ENCODE data around the gene ADAM8.

Gene ADAM8

DNA sequence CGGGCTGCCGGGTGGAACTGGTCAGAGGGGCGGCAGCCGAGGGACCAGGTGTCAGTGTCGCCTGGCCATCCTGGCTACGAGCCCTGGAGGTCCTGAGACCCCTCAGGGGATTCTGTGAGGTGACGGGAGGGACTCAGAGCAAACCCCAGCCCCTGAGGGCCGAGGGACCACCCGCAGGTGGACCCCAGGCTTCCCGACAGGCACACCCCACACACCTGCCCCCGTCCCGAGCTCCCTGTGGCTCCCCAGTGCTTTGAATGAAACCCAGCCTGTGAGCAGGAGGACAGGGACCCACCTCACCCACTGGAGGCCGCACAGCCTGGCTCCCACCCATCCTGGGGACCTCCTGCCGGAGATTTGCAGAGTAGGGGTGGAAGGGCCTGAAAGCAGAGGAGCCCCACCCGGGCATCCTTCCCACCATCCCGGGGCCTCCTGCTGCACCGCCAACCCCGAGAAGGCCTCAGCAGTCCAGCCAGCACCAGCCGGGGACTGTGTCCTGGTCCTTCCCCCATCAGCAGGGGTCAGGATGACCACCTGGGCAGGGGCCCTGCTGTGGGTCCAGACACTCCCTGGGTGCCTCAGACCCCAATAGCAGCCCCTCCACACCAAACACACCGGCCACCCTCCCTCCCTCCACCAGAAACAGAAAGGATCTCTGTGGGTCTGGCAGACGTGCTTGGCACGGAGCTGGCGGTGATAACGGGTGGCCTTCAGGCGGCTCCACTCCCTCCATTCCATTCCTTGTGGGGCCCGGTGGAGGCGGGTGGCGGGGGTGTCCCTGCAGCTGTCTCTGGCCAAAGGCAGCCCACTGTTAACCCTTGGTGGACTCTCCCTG lies 25.1 kb downstream of the ADAM8 start:
- H3K27me3 ChIP-seq (ENCODE audit: insufficient read depth, low read length), result peaks cover 4% of the 10 kb centered on the region

DNA sequence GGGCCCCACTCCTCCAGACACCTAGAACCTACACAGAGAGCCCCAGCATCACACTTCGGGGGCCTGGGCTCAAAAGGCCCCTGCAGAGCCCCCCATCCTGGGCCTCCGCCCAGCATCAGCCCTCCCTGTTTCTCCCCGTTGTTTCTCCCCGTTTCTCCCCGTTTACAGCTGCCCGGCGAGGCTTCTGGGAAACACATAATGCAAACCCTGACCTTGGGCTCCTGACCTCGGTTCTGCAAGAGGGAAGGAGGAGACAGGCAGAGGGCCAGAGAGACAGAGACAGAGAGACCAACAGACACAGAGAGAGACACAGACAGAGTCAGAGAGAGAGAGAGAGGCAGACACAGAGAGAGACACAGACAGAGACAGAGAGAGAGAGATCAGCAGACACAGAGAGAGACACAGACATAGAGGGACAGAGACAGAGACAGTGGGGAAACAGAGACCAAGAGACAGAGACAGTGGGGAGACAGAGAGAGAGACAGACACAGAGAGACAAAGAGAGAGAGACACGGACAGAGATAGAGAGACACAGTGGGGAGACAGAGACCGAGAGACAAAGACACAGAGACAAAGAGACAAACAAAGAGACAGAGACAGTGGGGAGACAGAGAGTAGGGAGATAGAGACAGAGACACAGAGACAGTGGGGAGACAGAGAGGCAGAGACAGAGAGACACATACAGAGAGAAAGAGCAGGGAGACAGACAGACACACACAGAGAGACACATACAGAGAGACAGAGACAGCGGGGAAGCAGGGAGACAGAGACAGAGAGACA lies 26.5 kb downstream of the ADAM8 start:
- H3K9ac ChIP-seq (ENCODE audit: low read depth, low read length), result no peak overlapping the region
- peaks cover 4% of the 10 kb centered on the region for H3K27me3 ChIP-seq (ENCODE audit: insufficient read depth, low read length)
- H3K9me3 ChIP-seq (ENCODE audit: insufficient read depth, low read depth, low read length), result no peaks in the 10 kb centered on the region
- no peak overlapping the region for H3K4me3 ChIP-seq (ENCODE audit: low read length)
- H3K27ac ChIP-seq (ENCODE audit: low read length), result no peak overlapping the region
- H3K36me3 ChIP-seq (ENCODE audit: insufficient read depth, low read depth, low read length), result no peaks in the 10 kb centered on the region
- no peaks in the 10 kb centered on the region; the same call in 1 of the 2 replicates for H3K4me1 ChIP-seq (ENCODE audit: insufficient read depth, low read length)

More for the DNA sequence above, 25.1 kb downstream of the ADAM8 start:
- no peak overlapping the region for H3K4me3 ChIP-seq (ENCODE audit: low read length)
- no peaks in the 10 kb centered on the region for H3K9me3 ChIP-seq (ENCODE audit: insufficient read depth, low read depth, low read length)
- H3K9ac ChIP-seq (ENCODE audit: low read depth, low read length), result no peak overlapping the region
- H3K27ac ChIP-seq (ENCODE audit: low read length), result no peak overlapping the region
- H3K4me1 ChIP-seq (ENCODE audit: insufficient read depth, low read length), result no peaks in the 10 kb centered on the region; the same call in 1 of the 2 replicates
- H3K36me3 ChIP-seq (ENCODE audit: insufficient read depth, low read depth, low read length), result no peaks in the 10 kb centered on the region

DNA sequence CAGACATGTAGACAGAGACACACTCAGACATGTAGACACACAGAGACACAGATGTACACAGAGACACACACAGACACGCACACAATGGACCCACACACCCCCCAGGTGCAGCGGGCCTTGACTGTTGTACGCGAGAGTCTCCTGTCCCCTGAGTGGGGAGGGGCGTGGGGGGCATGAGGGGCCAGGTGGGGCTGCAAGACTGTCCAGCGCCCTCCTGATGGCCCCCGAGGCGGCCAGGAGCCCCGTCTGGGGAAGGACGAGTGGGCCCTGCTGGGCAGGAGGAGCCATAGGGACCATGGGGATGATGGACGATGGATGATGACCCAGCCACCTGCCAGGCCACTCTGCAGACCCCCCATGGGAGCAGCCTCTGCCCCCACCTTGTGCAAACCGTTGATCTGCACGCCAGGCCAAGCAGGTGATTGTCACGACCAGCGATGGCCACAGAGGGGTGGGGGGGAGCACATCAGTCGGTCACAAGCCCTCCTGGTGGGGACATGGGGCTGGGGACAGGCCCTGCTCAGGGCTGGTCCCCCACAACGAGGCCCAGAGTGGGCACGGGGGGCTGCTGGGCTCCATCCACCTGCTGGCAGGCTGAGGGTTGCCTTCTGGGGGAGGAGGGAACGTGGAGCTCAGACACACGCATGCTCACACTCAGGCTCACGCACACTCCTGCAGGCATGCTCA lies 27.4 kb downstream of the ADAM8 start:
- Histone ChIP-seq H3K4me3 (ENCODE audit: low read length) (no peak overlapping the region), H3K36me3 (ENCODE audit: insufficient read depth, low read depth, low read length) (no peaks in the 10 kb centered on the region), H3K9me3 (ENCODE audit: insufficient read depth, low read depth, low read length) (no peaks in the 10 kb centered on the region), H3K27me3 (ENCODE audit: insufficient read depth, low read length) (peaks cover 4% of the 10 kb centered on the region), H3K9ac (ENCODE audit: low read depth, low read length) (no peak overlapping the region), H3K4me1 (ENCODE audit: insufficient read depth, low read length) (no peaks in the 10 kb centered on the region; the same call in 1 of the 2 replicates), H3K27ac (ENCODE audit: low read length) (no peak overlapping the region)

DNA sequence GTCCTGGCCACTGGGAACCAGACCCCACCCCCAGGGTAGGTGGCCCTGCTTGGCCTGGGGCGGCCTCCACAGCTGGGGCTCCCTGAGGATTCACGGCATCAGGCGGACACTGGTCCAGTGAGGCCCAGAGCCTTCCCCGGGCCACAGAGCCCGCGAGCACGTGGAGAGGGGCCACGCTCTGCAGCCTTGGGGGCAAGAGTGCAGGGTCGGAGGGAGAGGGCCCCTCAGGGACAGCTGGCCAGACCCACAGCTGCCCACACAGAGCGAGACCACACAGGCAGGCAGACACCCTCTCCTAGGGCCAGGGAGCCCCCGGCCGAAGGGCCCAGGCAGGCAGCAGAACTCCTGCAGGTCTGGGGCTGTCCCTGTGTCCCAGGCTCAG lies 28.3 kb downstream of the ADAM8 start:
- H3K27ac ChIP-seq (ENCODE audit: low read length), result no peak overlapping the region

DNA sequence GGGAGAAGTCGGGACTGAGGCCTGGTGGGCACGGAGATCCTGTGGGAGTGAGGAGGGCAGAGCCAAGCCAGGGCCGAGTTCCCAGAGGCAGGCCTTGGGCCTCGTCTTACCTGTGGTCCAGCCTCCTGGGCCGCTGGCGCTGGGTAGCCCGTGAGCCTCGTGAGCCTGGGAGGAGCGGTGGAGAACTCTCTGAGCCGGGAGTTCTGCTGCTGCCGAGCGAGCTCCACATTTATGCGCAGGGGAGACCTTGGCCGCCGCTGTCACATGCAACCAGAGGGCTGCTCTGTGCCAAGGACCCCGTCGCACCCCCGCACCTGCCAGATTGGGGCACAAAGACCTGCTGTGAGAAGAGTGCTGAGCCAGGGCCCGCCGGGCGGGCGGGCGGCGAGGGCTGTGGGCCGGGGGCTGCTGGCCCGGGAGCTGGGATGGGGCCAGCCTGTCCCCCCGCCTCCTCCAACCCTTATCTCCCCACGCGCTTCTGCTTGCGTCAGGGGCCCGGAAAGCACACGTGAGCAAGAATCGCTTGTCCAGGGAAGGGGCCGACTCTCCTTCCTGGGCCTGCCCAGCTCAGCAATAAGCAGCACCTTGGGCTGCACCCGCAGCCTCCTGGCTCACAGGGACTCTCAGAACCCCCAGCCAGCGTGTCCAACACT lies 28.9 kb downstream of the ADAM8 start:
- Histone ChIP-seq H3K9me3 (ENCODE audit: insufficient read depth, low read depth, low read length) (no peaks in the 10 kb centered on the region), H3K36me3 (ENCODE audit: insufficient read depth, low read depth, low read length) (no peaks in the 10 kb centered on the region), H3K9ac (ENCODE audit: low read depth, low read length) (no peak overlapping the region), H3K4me3 (ENCODE audit: low read length) (no peak overlapping the region), H3K27ac (ENCODE audit: low read length) (no peak overlapping the region), H3K4me1 (ENCODE audit: insufficient read depth, low read length) (no peaks in the 10 kb centered on the region; the same call in 1 of the 2 replicates), H3K27me3 (ENCODE audit: insufficient read depth, low read length) (peaks cover 4% of the 10 kb centered on the region)

More for the DNA sequence above, 28.3 kb downstream of the ADAM8 start:
- no peaks in the 10 kb centered on the region for H3K9me3 ChIP-seq (ENCODE audit: insufficient read depth, low read depth, low read length)
- no peak overlapping the region for H3K9ac ChIP-seq (ENCODE audit: low read depth, low read length)
- peaks cover 4% of the 10 kb centered on the region for H3K27me3 ChIP-seq (ENCODE audit: insufficient read depth, low read length)
- no peaks in the 10 kb centered on the region for H3K36me3 ChIP-seq (ENCODE audit: insufficient read depth, low read depth, low read length)
- no peaks in the 10 kb centered on the region; the same call in 1 of the 2 replicates for H3K4me1 ChIP-seq (ENCODE audit: insufficient read depth, low read length)
- no peak overlapping the region for H3K4me3 ChIP-seq (ENCODE audit: low read length)

DNA sequence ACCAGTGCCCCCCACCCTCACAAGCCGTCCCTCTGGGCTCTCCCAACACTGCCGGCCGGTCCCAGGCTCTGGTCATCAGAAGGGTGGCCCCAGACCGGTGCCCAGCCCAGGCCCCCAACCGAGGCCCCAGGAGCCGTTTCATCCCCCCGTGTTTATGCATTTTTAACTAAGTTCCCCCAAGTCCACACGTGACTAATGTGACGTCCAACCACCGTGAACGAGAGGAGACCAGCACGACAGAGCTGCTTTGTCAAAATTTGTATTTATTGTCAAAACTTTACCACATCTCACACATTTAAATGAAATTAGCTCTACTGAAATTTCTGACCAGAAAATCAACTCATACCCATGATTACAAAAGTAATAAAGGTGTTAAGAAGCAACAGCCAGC lies 30.4 kb downstream of the ADAM8 start:
- H3K27me3 ChIP-seq (ENCODE audit: insufficient read depth, low read length), result peaks cover 4% of the 10 kb centered on the region

DNA sequence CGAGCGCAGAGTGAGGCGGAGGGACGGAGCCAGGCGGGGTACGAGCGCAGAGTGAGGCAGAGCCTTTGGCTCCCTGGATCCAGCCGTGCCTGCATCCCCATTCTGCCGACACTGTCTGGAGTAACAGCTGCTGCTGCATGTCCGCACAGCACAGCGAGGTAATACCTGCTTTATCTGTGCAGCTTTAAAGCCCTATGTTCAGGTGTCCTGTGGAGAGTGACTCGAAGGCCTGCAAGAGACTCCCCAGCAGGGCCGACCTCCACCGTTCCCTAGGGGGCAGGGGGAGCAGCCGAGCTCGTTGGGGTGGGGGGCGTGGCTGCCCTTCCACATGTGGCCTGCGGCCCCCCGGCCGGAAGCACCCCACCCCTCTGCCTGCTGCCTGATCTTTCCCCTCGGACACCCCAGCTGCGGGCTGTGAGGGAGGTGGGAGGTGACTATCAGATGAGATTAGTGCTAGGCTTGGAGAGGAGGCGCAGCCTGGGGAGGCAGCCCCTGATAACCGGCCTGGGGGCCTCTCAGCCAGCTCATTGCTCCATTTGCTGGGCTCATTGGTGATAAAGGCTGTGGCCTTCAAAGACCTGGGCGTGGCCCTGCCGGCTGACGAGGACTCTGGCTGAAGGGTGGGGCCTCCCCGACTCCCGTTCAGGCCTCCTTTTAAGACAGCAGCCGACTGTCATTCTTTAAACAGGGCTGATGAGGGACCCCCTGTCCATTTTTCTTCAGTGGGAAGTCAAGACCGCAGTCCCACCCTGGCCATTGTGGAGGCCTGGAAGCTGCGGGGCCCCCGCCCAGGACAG lies 31.0 kb downstream of the ADAM8 start:
- Histone ChIP-seq H3K9ac (ENCODE audit: low read depth, low read length) (no peak overlapping the region), H3K36me3 (ENCODE audit: insufficient read depth, low read depth, low read length) (no peaks in the 10 kb centered on the region), H3K9me3 (ENCODE audit: insufficient read depth, low read depth, low read length) (no peaks in the 10 kb centered on the region), H3K4me3 (ENCODE audit: low read length) (no peak overlapping the region), H3K27ac (ENCODE audit: low read length) (no peak overlapping the region), H3K27me3 (ENCODE audit: insufficient read depth, low read length) (peaks cover 4% of the 10 kb centered on the region), H3K4me1 (ENCODE audit: insufficient read depth, low read length) (no peaks in the 10 kb centered on the region; the same call in 1 of the 2 replicates)

More for the DNA sequence above, 30.4 kb downstream of the ADAM8 start:
- no peaks in the 10 kb centered on the region for H3K9me3 ChIP-seq (ENCODE audit: insufficient read depth, low read depth, low read length)
- no peak overlapping the region for H3K9ac ChIP-seq (ENCODE audit: low read depth, low read length)
- H3K4me1 ChIP-seq (ENCODE audit: insufficient read depth, low read length), result no peaks in the 10 kb centered on the region; the same call in 1 of the 2 replicates
- H3K36me3 ChIP-seq (ENCODE audit: insufficient read depth, low read depth, low read length), result no peaks in the 10 kb centered on the region
- no peak overlapping the region for H3K27ac ChIP-seq (ENCODE audit: low read length)
- no peak overlapping the region for H3K4me3 ChIP-seq (ENCODE audit: low read length)

DNA sequence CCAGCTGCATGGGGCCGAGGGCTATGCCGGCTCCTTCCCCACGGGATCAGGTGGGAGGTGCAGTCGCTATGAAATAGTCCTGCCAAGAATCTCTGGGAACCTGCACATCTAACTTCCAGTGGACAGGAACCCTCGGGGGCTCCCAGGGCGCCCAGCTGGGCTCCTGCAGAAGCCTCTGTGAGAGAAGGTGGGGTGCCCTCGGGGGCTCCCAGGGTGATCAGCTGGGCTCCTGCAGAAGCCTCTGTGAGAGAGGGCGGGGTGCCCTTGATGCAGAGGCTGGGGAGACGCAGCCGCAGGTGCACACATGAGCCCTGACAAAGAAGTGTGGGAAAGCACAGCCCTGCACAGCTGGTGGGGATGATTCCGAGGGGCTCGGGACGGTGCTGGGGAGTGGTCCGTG lies 33.1 kb downstream of the ADAM8 start:
- H3K4me1 ChIP-seq (ENCODE audit: insufficient read depth, low read length), result peaks cover 5% of the 10 kb centered on the region; the same call in 1 of the 2 replicates
- H3K9ac ChIP-seq (ENCODE audit: low read depth, low read length), result no peak overlapping the region
- no peaks in the 10 kb centered on the region for H3K36me3 ChIP-seq (ENCODE audit: insufficient read depth, low read depth, low read length)
- H3K27ac ChIP-seq (ENCODE audit: low read length), result no peak overlapping the region
- H3K9me3 ChIP-seq (ENCODE audit: insufficient read depth, low read depth, low read length), result no peaks in the 10 kb centered on the region
- no peak overlapping the region for H3K4me3 ChIP-seq (ENCODE audit: low read length)
- peaks cover 10% of the 10 kb centered on the region for H3K27me3 ChIP-seq (ENCODE audit: insufficient read depth, low read length)

DNA sequence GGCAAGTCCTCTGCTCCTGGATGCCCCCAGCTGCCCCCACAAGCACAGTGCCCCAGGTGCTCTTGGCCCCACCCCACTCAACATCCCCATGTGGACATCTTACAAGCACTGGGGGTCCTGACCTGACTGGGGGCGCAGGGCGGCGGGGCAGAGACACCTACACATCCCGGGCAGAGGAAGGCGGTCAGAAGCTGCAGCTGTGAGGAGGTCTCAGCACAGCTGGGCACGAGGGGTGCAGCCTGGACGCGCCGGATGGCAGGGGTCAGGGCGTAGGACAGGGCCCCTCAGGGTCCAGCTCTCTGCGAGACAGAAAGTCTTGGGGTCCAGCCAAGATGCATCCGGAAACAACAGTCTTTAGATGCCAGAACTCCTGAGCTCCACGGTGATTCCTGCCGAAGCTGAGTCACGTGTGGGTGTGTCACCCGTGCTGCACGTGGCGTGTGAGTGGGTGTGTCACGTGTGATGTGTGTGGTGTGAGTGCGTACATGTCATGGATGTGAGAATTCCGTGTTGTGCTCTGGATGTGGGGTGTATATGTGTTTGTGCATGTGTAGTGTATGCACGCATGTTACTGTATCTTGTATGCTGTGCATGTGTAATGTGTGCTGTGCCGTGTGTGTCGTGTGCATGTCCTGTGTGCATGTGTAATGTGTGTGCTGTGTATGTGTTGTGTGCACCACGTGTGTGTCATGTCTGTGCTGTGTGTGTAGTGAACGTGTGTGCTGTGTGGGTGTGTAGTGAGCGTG lies 33.9 kb downstream of the ADAM8 start:
- H3K27ac ChIP-seq (ENCODE audit: low read length), result no peak overlapping the region

DNA sequence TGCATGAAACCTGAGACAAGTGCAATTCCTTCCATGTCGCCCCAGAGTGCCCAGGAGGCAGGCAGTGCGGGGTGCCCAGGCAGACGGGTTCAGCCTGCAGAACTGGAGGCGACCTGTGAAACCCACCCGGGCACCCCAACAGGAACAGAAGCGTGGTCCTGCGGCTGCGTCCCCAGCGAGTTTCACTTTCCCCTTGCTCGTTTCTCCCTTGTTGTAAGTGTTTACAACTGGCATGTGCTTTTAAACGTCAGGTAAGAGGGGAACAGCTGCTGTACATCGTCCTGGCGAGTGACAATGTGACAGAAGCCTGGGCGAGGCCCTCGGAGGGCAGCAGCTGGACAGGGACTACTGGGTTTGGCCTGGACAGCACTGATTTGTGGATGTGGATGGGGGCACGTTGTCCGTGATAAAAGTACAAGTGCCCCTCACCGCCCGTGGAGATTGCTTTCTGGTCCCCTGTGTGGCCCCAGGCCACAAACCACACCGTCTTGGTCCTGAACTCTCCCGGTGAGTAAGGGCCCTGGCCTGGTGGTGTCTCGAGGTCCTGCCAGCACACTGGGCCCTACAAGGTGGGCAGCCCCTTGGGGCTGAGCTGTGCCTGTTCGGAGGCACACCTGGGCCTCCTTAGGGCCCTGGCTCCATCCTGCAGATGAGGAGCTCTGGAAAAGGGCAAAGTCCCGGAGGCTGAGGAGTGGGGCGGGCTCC lies 35.0 kb downstream of the ADAM8 start:
- Histone ChIP-seq H3K9me3 (ENCODE audit: insufficient read depth, low read depth, low read length) (no peaks in the 10 kb centered on the region), H3K4me3 (ENCODE audit: low read length) (no peak overlapping the region), H3K9ac (ENCODE audit: low read depth, low read length) (no peak overlapping the region), H3K36me3 (ENCODE audit: insufficient read depth, low read depth, low read length) (no peaks in the 10 kb centered on the region), H3K27me3 (ENCODE audit: insufficient read depth, low read length) (peaks cover 29% of the 10 kb centered on the region), H3K4me1 (ENCODE audit: insufficient read depth, low read length) (peaks cover 6% of the 10 kb centered on the region; the same call in 1 of the 2 replicates), H3K27ac (ENCODE audit: low read length) (no peak overlapping the region)

More for the DNA sequence above, 33.9 kb downstream of the ADAM8 start:
- no peak overlapping the region for H3K4me3 ChIP-seq (ENCODE audit: low read length)
- peaks cover 6% of the 10 kb centered on the region; the same call in 1 of the 2 replicates for H3K4me1 ChIP-seq (ENCODE audit: insufficient read depth, low read length)
- no peak overlapping the region for H3K9ac ChIP-seq (ENCODE audit: low read depth, low read length)
- no peaks in the 10 kb centered on the region for H3K9me3 ChIP-seq (ENCODE audit: insufficient read depth, low read depth, low read length)
- H3K27me3 ChIP-seq (ENCODE audit: insufficient read depth, low read length), result peaks cover 18% of the 10 kb centered on the region
- no peaks in the 10 kb centered on the region for H3K36me3 ChIP-seq (ENCODE audit: insufficient read depth, low read depth, low read length)

Data from iPS-20b (cell line).